AG09309 (cell line): Measurements from ENCODE around the gene AIFM1.

ENCODE experiments used
- DNase-seq: peaks from one replicate; pipeline ENCODE4 v3.0.0-alpha.2; 2010; ENCODE audit warnings: low read depth
- H3K4me3 ChIP-seq: 2 replicates; pipeline ENCODE4 v1.5.1; 2011; ENCODE audit warnings: mild to moderate bottlenecking, low read depth, low read length, moderate library complexity; ENCODE audit not compliant: control insufficient read depth
- TF ChIP-seq, protein P1 (sequence below): IDR thresholded peaks from 2 replicates; pipeline ENCODE4 v1.5.1; 2011; ENCODE audit warnings: mild to moderate bottlenecking, low read depth, low read length, inconsistent platforms; ENCODE audit not compliant: insufficient read depth, control insufficient read depth; ENCODE audit errors: missing control alignments

The AIFM1 gene

DNA sequence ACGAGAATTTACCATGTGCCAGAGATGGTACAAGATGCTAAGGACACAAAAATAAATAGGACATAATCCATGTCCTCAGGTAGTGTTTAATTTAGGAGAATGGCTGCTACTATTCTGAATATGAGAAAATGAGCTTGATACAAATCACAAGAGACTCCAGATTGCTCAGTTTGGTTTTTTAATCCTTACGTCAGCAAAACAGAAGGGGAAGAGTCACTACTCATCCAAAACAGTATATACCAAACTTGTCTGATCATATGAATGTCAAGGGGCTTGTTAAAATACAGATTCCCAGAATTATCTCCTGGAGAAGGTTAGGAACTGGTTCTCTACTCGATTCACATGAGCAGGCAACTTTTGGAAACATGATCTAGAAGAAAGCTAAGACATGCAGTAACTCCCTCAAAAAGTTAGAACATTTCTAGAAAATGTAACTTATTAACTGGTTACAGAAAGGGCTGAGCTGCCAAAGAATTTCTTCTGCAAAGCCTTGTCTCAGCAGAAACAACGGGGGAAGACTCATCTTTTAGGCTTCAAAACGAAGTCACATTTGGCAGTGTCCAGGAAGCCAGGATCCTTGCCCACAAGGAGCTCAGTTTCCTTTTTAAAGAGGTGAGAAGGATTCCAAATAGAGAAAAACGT lies 3.4 kb downstream of the AIFM1 start:
- TF ChIP-seq, protein P1, sequence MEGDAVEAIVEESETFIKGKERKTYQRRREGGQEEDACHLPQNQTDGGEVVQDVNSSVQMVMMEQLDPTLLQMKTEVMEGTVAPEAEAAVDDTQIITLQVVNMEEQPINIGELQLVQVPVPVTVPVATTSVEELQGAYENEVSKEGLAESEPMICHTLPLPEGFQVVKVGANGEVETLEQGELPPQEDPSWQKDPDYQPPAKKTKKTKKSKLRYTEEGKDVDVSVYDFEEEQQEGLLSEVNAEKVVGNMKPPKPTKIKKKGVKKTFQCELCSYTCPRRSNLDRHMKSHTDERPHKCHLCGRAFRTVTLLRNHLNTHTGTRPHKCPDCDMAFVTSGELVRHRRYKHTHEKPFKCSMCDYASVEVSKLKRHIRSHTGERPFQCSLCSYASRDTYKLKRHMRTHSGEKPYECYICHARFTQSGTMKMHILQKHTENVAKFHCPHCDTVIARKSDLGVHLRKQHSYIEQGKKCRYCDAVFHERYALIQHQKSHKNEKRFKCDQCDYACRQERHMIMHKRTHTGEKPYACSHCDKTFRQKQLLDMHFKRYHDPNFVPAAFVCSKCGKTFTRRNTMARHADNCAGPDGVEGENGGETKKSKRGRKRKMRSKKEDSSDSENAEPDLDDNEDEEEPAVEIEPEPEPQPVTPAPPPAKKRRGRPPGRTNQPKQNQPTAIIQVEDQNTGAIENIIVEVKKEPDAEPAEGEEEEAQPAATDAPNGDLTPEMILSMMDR: no peak
- no peak overlapping the region for H3K4me3 ChIP-seq
- DNase-seq: no peak

DNA sequence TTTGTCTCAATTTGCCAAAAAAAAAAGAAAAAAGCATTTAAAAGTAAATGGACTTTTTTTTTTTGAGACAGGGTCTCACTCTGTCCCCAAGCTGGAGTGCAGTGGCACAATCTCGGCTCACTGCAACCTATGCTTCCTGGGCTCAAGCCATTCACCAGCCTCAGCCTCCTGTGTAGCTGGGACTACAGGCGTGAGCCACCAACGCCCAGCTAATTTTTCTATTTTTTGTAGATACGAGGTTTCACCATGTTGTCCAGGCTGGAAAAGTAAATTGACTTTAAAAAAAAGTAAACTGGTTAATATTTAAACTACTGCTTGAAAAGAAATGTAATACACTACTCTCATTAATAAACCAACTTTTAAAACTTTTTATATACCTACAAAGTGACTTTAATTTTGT lies 5.9 kb downstream of the AIFM1 start:
- TF ChIP-seq, protein P1: no peak
- no peak for DNase-seq
- no peak overlapping the region for H3K4me3 ChIP-seq

DNA sequence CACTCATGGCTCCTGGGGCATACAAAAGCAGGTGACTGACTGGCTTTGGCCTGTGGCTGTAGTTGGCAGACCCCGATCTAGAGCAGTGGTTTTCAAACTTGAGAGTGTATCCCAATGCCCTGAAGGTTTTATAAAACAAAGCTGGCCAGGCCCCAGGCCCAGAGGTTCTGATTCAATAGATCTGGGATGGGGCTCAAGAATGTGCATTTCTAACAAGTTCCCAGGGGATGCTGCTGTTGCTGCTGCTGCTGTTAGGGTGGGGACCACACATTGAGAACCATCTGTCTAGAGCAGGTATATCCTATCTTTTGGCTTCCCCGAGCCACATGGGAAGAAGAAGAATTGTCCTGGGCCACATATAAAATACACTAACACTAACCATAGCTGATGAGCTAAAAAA lies 7.3 kb downstream of the AIFM1 start:
- no peak overlapping the region for H3K4me3 ChIP-seq
- DNase-seq: no peak
- TF ChIP-seq, protein P1: no peak

DNA sequence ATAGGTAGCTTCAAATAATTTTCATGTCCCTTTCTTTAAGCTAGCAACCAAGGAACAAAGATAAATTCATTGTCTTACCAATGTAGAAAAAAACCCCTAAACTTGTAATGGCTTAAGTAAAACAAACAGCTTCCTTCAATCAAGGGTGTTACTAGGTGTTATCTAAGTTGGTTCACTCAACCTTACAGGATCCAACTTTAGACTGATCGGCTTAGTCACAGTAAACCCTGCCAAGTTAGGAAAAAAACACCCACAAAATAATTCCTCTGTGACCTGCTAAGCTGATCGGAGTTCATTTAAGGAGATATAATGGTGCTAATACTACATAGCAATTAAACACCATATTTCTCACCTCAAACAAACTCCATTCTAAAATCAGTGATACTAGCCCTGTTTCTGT lies 10.1 kb downstream of the AIFM1 start:
- H3K4me3 ChIP-seq: no peak overlapping the region
- TF ChIP-seq, protein P1: no peak
- DNase-seq: no peak

DNA sequence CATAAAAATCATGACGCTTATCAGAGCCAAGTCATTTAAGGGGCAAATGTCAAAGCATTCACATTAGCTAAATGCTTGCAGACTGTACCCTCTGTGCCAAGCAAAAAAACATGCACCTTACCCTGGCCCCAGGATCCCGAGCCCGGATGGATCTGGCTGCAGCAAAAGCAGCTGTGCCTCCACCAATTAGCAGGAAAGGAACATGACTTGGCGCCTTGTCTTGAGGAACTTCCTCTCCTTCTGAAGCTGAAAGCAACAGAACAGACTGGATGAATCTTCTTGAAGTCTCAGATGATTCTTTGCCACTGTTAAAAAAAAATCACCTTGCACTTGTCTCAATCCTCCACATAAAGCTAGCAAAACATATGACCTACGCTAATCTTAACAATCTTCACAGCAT lies 18.0 kb downstream of the AIFM1 start:
- no peak for DNase-seq
- TF ChIP-seq, protein P1: no peak
- no peak overlapping the region for H3K4me3 ChIP-seq

DNA sequence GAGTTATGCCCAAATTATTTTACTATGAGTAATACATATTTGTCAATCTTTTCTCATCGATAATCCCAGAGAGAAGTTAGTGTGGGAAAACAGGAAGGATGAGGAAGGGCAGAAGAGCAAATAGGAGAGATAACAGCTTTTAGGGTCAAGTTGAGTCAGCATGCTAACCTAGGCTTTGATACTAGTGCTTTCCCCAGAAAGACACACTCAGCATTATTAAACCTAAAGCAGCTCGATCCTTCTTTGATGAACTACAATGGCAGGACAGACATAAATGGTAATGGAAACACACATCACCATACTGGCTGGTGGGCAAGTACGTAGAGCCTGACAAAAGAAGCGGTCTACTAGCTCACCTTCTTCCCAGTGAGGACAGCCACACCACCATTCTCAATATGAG lies 20.5 kb downstream of the AIFM1 start:
- TF ChIP-seq, protein P1: no peak
- no peak overlapping the region for H3K4me3 ChIP-seq
- no peak for DNase-seq

DNA sequence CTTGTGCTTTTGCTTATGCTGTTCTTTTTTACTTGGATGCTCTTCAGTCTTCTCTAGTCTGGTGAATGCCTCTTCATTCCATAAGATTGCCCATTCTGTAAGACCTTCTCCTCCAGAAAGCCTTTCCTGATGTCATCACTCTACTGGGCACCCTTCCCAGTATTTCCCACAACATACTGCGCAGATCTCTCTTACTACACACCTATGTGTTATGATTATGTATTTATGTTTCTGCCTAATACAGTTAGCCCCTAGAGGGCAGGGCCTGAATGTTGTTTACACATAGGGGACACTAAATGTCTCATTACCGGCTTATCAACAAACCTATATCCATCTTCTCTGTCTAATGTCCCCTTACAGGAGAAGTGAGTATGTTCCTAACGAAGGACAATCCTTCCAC lies 21.1 kb downstream of the AIFM1 start:
- DNase-seq: no peak
- TF ChIP-seq, protein P1: no peak
- H3K4me3 ChIP-seq: no peak overlapping the region
